Measurements from ENCODE around the gene KRT6C.

DNA sequence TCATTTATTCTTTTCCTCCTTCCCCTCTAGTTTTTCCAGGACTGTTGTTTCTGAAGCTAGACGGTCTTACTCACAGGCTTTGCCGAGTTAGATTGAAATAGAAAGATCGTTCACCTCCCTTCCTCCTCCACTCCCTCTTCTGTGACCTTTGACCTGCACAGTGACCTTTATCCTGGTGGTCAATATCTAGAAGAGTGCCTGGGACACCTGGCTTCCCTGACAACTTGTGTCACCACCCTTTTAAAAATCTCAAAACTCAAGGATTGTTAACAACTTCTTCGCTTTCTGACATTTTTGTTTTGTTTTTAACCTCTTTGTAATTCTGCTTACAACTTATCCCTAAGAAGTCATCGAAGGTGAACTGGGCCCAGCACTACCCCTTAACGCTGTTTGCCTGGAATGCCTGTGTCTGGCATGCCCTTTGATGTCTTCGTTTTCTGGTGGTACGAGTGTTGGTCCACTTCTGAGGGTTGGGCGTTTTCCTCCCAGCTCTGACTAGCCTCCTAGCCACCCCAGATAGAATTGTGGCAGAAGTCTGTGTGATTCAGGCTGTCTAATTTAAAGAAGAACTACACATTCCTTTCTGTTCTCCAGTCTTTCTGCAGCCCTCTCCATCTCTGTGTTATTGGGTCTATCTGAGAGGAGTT, 36.7 kb downstream of the KRT6C start:
- TF ChIP-seq, protein P1, sequence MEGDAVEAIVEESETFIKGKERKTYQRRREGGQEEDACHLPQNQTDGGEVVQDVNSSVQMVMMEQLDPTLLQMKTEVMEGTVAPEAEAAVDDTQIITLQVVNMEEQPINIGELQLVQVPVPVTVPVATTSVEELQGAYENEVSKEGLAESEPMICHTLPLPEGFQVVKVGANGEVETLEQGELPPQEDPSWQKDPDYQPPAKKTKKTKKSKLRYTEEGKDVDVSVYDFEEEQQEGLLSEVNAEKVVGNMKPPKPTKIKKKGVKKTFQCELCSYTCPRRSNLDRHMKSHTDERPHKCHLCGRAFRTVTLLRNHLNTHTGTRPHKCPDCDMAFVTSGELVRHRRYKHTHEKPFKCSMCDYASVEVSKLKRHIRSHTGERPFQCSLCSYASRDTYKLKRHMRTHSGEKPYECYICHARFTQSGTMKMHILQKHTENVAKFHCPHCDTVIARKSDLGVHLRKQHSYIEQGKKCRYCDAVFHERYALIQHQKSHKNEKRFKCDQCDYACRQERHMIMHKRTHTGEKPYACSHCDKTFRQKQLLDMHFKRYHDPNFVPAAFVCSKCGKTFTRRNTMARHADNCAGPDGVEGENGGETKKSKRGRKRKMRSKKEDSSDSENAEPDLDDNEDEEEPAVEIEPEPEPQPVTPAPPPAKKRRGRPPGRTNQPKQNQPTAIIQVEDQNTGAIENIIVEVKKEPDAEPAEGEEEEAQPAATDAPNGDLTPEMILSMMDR (IDR thresholded peaks at IDR 0.05), result no peak
- TF ChIP-seq POLR2AphosphoS5 (IDR thresholded peaks at IDR 0.05), result no peak

Measured in esophagus muscularis mucosa (tissue), 3 donors.